KOPT-K1 (cell line): ENCODE data around the gene RHOF.

Source experiments
- H3K27ac ChIP-seq: fragments of 200-600 bp; sonication (generic); 2 replicates; pipeline ENCODE4 v1.5.1; 2016; ENCODE audit warnings: antibody characterized with exemption, mild to moderate bottlenecking, low read depth, low read length; ENCODE audit not compliant: poor library complexity, severe bottlenecking
- H3K36me3 ChIP-seq: fragments of 200-600 bp; sonication (generic); 2 replicates; pipeline ENCODE4 v1.5.1; 2017; ENCODE audit warnings: antibody characterized with exemption, mild to moderate bottlenecking, low read length, moderate library complexity; ENCODE audit not compliant: insufficient read depth
- H3K9me3 ChIP-seq: fragments of 200-600 bp; sonication (generic); 2 replicates; pipeline ENCODE4 v1.5.1; 2017; ENCODE audit warnings: antibody characterized with exemption, low read length, mild to moderate bottlenecking; ENCODE audit not compliant: insufficient read depth, poor library complexity, severe bottlenecking

The RHOF gene

GRCh38 chr12:121740847-121741246 lies 52.6 kb downstream of the RHOF start:
- no peak overlapping the region for H3K27ac ChIP-seq
- H3K9me3 ChIP-seq = no peaks in the 10 kb centered on the region
- H3K36me3 ChIP-seq = peaks cover 16% of the 10 kb centered on the region; the same call in 1 of the 2 replicates

GRCh38 chr12:121738340-121738858 lies 55.1 kb downstream of the RHOF start:
- no peak overlapping the region for H3K27ac ChIP-seq

GRCh38 chr12:121733849-121734248 lies 59.6 kb downstream of the RHOF start:
- Histone ChIP-seq H3K9me3 (no peaks in the 10 kb centered on the region), H3K36me3 (no peaks in the 10 kb centered on the region), H3K27ac (no peak overlapping the region)

More at GRCh38 chr12:121738340-121738858, 55.1 kb downstream of the RHOF start:
- no peaks in the 10 kb centered on the region for H3K36me3 ChIP-seq
- H3K9me3 ChIP-seq = no peaks in the 10 kb centered on the region

GRCh38 chr12:121731473-121731872 lies 62.0 kb downstream of the RHOF start:
- Histone ChIP-seq H3K27ac (no peak overlapping the region), H3K36me3 (no peaks in the 10 kb centered on the region)

DNA sequence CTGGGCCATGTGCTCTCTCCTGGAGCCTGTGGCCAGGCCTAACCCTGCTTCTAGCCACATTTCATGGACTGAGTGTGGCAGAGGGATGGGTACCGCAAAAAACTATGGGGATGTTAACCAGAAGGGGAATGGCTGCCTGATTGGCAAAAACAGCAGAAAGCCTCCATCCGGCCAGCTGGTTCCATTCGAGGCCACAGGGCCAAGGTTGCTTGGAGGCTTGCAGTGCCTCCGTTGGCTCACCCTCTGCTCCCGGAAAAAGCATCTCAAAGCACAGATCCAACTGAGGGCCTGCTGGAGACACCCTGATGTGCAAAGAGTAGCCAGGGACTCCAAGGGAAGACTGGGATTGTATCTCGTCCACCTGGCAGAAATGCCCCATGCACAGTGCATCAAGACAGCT lies 64.5 kb downstream of the RHOF start:
- Histone ChIP-seq H3K27ac (no peak overlapping the region), H3K36me3 (peaks cover 11% of the 10 kb centered on the region; the same call in 1 of the 2 replicates), H3K9me3 (no peaks in the 10 kb centered on the region)

More at GRCh38 chr12:121731473-121731872, 62.0 kb downstream of the RHOF start:
- no peaks in the 10 kb centered on the region for H3K9me3 ChIP-seq
